DMS53 treated with DMSO at 0.1 percent for 48 hours (cell line): Measurements from ENCODE around the gene CNTRL.
"Not testable (repeated sequence)": the region's sequence is repeated elsewhere in the genome, so short reads cannot be mapped to it uniquely, and the experiment has no call there.

ENCODE experiments used
- DNase-seq: peaks from one replicate; lab custom pipeline; 2025; ENCODE audit not compliant: unreplicated experiment; lab: John Stamatoyannopoulos, UW

CNTRL gene

DNA sequence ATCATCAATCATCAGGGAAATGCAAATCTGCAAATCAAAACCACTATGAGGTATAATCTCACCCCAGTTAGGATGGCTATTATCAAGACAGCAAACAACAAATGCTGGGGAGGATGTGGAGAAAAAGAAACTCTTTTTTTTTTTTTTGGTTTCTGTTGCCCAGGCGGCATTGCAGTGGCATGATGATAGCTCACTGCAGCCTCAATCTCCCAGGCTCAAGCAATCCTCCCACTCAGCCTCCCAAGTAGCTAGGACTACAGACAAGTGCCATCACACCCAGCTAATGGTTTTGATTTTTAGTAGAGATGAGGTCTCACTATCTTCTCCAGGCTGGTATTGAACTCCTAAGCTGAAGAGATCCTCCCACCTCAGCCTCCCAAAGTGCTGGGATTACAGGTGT, 5.4 kb upstream of the CNTRL start:
- no peak for DNase-seq

DNA sequence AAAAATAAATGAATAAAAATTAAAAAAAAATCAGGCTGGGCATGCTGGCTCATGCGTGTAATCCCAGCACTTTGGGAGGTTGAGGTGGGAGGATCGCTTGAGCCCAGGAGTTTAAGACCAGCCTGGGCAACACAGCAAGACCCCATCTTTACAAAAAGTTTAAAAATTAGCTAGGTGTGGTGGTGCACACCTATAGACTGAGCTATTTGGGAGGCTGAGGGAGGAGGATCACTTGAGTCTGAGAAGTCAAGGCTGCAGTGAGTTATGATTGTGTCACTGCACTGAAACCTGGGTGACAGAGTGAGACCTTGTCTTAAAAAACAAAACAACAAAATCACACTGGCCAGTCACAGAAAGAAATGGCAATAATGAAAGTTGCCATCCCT, 3.4 kb upstream of the CNTRL start:
- DNase-seq = no peak

DNA sequence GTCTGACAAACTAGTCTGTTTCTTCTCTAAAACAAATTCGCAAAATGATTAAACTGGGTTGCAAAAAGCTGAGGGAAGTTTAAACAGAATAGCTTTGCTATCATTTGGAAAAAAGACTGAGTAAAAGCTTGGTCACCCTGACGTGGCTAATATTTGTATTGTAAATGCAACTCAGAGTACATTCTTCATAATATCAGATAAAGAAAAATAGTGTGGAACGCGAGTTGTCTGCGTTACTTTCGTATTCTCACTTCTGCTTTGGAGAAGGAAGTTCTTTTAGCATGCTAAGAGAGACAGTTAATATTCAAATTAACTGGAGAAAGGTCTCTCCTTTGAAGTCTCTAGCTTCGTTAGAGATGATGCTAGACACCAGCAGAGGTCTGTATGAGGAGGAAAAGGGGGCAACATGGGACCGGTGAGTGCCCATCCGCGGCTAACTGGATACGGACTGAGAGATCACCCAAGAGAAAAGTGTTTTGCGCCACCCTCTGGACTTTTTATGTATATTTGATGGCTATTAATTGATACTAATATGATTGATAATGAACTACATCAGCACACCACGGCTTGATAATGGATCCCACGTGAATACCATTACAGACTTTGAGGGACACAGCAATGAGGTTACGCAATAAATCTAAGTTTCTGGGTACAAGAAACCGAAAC, 2.9 kb upstream of the CNTRL start:
- peak; percentile 31 for DNase-seq

DNA sequence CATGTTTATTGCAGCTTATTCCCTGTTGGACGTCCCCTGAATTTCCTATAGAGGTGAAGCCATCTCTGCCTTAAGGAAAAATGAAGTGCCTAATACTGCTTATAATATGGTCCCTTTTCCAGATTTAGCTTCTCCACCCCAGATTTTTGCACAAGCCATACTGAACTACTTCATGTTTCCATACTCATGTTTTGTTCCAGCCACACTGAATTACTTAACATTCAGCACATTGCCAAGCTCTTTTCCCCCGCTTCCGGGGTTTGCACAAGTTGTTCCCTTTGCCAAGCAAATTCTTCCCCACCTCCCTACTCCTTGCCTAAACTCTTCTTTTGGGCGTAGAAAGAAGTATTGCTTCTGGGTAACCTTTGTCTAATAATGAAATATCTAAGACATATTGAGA, 1.7 kb upstream of the CNTRL start:
- peak; percentile 27 for DNase-seq

DNA sequence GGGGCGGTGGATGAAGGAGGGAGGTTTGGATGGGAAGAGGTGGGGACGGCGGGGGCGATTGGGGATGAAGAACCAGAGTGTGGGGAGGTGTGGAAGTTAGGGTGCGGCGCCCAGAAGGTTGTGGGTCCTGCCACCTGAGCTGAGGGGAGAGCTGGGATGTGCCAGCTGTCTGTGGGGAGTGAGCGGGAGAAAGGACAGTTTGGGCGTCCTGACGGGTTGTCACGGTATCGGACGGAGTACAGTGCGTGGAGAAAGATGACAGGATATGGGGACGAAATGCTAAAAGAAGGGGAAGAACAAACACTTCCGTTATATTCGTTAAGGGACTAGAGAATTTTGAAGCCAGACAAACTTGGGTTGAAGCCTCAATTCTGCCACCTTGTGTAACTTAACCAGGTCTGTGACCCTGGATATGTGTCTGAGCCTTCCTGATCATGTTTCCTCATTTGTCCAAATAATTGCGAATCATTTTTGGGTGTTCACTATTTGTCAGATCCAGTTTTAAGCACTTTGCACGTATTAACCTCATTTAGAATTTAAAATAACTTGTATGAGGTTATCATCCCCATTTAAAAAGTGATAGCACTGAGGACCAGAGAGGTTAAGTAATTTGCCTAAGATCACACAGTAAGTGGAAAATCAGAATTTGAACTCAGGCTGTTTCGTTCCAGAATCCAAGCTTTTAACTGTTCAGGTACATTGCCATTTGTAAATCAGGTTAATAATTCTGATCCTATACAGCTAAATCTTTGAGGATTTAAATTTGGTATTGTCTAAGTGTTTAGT, 689 bp downstream of the CNTRL start:
- peak; percentile 37 for DNase-seq

DNA sequence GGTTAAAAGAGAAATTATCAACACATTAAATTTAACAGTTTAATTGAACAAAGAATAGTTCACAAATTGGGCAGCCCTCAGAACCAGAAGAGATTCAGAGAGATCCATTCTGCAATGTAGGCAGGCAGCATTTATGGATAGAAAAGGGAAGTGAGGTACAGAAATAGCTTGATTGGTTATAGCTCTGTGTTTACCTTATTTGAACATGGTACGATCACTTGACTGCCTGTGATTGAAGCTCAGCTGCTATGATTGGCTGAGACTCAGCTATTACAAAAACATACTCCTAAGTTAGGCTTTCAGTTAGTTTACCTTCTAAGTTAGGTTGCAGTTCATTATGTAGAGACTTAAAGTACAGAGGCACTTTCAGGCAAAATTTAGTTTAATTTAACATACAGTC, 7.3 kb downstream of the CNTRL start:
- no peak for DNase-seq

DNA sequence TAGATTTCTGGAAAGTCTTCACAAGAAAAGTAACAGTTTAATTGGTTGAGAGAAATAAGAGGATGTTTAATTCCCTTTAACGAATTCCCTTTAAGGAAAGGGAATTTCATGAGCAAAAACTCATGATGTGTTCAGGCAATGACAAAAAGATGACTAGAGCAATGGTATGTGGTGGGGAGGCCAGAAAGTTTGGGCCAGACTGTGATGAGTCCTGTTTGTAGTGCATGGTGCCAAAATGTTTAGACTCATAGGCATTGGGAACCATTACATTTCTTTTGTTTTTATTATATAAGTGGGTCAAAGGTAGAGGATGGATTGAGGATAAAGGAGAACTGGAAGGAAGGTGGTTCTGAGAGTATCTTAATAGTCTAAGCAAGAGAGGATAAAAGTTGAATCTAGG, 10.9 kb downstream of the CNTRL start:
- no peak for DNase-seq

DNA sequence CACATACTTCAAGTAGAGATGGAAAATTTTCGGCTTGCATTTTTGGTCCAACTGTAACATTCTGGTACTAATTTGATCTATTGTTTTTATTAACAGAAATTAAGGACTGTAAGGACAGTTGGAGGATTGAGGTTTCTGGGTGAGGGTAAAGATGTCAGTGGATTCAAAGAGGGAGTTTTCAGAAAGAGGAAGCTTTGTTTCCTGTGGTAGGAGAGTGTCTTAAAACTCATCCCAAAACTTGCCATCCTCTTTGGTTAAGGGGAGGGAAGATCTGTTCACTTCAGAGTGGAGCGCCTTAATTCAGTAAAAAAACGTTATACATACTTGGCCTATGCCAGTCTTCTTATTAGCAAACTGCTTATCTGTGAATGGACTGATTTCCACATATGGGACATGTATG, 13.8 kb downstream of the CNTRL start:
- DNase-seq = no peak

DNA sequence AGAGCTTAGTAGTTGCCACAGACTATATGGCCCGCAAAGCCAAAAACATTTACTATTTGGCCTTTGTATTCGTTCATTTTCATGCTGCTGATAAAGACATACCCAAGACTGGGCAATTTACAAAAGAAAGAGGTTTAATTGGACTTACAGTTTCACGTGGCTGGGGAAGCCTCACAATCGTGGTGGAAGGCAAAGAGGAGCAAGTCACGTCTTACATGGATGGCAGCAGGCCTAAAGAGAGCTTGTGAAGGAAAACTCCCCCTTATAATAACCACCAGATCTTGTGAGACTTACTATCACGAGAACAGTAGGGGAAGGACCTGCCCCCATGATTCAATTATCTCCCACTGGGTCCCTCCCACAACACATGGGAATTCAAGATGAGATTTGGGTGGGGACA, 16.0 kb downstream of the CNTRL start:
- DNase-seq = not testable (repeated sequence)

DNA sequence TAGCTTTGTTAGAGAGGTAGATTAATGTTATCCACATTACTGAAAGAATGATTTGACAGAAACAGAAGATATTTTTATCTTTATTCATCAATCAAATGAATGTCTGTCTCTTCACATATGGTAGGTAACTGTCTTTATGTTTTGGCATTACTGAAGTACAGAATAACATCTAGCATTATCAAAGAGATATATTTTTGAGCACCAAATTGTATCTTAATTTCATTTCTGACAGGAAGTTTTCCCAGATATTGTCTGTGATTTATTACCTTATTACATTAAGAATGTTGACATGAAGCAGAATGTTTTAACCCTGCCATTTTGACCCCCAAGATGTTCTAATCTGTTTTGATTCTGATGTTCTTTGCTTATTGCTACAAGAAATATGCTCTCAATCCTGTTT, 20.3 kb downstream of the CNTRL start:
- no peak for DNase-seq

DNA sequence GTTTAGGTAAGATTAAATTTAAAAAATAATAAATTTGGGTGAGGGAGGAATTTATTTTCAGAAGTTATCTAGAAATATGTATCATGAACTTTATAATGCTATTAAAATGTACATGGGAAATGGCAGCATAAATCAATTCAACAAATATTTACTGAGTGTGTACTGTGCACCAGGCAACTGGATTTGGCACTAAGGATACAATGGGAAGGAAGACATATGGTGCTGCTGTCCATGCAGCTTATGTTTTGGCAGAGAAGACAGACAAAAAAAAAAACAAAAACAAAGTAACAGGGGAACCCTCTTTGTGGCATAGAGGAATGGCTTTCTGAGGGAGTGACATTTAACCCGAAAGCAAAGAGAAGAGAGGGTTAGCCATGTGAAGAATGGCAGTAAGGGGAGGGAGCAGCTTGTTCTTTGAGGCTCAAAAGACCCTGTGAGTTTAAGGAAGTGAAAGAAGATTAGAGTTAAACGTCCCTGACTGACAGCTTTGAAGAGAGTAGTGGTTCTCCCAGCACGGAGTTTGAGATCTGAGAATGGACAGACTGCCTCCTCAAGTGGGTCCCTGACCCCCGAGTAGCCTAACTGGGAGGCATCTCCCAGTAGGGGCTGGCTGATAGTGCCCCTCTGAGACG, 23.9 kb downstream of the CNTRL start:
- DNase-seq = no peak

DNA sequence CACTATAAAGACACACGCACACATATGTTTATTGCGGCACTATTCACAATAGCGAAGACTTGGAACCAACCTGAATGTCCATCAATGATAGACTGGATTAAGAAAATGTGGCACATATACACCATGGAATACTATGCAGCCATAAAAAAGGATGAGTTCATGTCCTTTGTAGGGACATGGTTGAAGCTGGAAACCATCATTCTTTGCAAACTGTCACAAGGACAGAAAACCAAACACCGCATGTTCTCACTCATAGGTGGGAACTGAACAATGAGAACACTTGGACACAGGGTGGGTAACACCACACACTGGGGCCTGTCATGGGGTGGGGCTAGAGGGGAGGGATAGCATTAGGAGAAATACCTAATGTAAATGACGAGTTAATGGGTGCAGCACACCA, 29.3 kb downstream of the CNTRL start:
- DNase-seq = not testable (repeated sequence)

DNA sequence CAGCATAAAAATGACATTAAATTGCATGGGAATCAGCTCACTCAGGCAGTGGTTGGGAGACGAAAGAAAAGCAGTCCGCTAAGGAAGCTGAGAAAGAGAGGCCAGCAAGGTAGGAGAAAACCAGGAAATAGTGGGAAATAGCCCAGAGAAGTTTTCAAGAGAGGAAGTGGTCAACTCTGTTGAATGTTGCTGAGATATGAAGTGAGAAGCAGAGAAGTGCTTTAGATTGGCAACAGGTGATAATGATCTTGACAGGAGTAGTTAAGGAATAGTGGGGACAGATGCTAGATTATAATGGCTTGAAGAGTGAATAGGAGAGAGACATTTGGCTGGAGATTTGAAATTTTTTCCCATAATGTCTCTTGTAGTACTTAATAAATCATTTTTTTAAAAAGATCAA, 30.8 kb downstream of the CNTRL start:
- DNase-seq = no peak

DNA sequence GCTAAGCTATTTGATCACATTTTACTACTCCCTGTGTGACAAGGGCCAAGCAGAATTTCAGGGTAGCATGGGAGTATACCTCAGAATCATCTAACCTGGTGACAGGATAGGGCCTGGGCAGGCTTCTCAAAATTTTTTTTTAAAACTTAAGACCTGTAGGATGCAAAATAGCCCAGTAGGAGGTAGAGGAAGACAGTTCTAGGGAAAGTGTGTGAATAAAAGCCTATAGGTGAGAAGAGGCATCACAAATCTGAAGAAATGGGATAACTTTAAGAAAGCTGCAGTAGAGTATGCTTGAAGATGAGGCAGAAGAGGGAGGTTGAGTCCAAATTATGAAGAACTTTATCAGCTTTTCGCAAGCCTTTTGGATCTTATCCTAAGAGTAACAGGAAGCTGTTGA, 32.3 kb downstream of the CNTRL start:
- no peak for DNase-seq

DNA sequence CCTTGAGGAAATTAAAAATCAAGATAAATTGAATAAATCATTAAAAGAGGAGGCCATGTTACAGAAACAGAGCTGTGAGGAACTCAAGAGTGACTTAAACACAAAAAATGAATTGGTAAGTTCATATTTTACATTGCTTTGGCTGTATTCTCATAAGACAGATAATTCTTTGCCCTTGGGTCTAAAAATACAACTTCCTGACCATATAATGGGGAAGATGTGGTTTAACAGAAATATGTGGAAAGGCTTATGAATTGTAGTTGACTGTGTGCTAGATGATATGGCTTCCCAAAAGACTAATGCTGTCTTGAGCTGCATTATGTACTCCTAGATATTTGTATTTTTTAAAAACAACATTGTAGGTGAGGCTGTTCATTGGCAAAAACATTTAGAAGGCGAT, 33.1 kb downstream of the CNTRL start:
- DNase-seq = no peak

DNA sequence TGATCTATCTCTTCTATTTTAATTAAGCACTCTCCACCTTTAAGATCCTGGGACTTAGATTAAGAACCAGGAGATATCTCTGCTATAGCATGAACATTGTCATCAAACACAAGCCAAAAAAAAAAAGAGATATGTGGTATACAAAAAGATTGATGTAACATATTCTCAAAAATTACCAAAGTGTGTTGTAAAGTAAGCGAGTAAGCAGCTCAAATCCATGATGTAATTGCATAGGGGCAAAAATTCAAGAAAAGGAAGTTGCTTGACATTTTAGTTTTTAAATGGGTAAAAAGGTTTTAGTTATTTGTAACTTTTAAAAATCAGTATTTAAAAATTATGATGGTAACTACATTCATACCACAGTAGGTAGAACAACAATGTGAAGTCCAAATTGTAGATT, 40.7 kb downstream of the CNTRL start:
- DNase-seq = no peak

DNA sequence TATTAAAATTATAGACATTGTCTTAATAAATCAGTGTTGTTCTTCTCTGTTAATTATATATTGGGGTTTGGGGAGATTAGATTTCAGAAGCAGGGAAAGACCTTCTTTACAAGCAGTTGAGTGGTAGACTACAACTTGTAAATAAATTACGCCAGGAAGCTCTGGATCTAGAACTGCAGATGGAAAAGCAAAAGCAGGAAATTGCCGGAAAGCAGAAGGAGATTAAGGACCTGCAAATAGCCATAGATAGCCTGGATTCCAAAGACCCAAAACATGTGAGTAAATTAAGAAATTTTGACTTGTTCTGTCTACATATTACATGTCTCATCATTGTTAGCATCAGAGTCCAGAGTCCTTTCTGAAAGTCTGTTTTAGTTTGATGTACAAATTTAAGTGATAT, 43.5 kb downstream of the CNTRL start:
- DNase-seq = no peak

DNA sequence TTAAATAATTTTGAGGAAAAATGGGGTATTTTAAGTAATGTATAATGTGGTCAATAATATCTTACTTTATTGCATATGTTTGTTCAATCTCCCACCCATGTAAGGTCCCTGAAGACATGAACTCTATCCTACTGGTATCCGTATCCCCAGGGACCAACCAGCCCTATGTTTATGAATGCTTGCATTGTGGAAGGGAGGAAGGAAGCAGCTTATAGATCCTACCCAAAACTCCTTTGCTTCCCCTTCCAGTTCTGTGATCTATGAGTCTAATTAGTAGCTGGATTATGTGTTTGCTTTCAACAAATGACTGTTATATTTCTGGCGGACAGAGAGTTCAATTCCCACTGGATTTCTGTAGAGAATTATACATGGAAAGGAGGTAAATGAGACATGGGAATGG, 45.6 kb downstream of the CNTRL start:
- no peak for DNase-seq

DNA sequence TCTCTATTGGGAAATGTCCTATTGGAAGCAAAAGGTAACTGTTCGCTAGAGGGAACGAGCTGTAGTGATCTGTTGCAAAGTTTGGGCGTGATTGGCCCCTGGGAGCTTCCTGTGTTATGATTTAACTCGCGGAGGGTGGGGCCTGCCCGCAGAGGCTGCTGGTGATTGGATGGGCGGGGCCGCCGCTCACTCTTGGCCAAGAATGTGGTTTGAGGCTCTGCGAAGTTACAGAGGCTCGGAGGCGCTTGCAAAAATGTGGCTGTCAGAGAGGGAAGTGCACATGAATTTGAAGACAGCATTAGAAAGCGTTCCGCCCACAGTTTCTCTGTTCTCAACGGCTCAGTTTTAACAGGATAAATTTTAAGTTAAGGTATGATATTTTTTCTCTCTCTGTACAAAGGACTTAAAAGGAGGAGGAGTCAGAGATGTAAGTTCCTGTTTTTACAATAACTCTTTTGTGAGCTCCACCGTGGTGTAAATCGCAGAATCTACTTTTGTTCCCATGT, 46.9 kb downstream of the CNTRL start:
- DNase-seq = peak; percentile 96

DNA sequence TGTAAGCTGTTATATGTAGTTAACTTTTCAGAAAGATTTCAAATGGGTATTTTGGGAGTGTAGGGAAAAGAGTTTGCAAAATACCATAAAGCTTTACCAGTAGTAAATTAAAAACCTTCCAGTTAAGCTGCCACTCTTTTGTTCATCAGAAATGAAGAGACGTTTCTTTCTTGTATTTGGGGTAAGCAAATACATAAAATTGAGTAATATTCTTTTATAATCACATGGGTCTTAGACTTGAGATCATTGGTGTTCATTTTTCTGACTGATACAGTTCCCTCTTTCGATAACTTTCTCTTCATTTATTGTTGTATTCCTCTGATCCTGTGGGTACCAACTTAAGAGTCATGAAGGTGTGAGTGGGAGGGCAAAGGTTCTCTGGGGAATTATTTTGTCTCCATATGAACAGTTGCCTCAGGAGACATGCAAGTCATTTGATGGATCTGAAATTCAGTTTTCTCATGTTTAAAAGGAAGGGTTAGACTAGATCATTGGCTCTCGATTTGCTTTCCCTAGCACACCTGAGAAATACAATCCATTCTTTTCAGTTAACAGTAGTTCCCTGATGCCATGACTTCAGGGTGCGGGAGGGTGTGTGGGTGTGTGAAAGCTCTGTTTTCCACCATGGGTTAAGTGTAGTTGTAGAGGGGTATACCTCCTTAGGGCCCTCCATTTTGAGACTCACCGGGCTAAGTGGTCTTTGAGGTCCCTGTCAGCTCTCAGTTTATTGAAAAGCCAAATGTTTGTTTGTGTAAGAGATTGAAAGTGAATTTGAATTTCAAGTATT, 47.7 kb downstream of the CNTRL start:
- no peak for DNase-seq

DNA sequence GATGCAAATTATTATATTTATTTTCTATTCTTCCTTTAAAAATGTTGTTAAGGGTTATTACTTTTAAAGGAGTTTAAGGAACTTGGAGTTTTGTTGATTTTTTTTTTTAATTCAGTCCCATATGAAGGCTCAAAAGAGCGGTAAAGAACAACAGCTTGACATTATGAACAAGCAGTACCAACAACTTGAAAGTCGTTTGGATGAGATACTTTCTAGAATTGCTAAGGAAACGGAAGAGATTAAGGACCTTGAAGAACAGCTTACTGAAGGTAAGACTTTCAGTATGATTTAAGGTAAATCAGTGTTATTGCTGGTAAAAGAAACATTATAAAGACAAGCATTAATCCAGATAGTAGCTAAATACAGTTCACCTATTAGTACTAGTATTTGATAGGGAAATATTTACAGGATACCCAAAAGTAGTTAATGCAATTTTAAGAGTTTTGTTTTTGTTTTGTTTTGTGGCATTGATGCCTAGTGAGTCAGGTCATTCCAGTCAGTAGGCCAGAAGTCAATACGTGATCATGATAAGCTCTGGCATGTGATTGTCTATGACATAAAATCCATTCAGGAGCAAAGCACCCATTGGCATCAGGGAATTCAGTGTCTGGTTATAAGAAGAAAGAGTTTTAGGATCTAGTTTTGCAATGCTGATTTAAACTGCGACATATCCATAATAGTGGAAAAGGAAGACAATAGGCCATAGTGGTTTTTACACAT, 49.2 kb downstream of the CNTRL start:
- DNase-seq = no peak
